Natural killer cell treated with Interleukin-12 subunit alpha and Interleukin-12 subunit beta and Interleukin-15 and Interleukin-18, amount 100 ng/mL, for 72 hours (primary cell): ENCODE measurements around the gene CCK. TPM values are rescaled to one million over a fixed set of nuclear protein-coding genes. Genes with fewer than 3 reads are reported as not detected.

Experiments
- ATAC-seq, 2 donors: fragments of 150-1000 bp; cut with Tn5 transposase in 1 of 2; sonication (Bioruptor Pico), chemical (Tn5 transposase) in 1 of 2; 2 replicates each; pipeline ENCODE4 v1.10.0; 2021
- DNase-seq: peaks from one replicate; pipeline ENCODE4 v3.0.0; 2022; ENCODE audit warnings: low spot score
- H3K27ac Mint-ChIP-seq, 2 donors: 1 replicate in 1 of 2; 2 replicates in 1 of 2; pipeline ENCODE4 v1.8.0; 2022; ENCODE audit warnings: mixed read lengths in 2 of 2, mild to moderate bottlenecking in 1 of 2, moderate library complexity in 1 of 2
- H3K27me3 Mint-ChIP-seq, 2 donors: 1 replicate in 1 of 2; 2 replicates in 1 of 2; pipeline ENCODE4 v1.8.0; 2022; ENCODE audit warnings: mixed read lengths in 2 of 2
- H3K36me3 Mint-ChIP-seq: one replicate; pipeline ENCODE4 v1.8.0; 2022; ENCODE audit warnings: mixed read lengths
- H3K4me1 Mint-ChIP-seq, 2 donors: 1 replicate in 1 of 2; 2 replicates in 1 of 2; pipeline ENCODE4 v1.8.0; 2022; ENCODE audit warnings: low read depth in 2 of 2, mixed read lengths in 2 of 2, mild to moderate bottlenecking in 1 of 2
- H3K4me3 Mint-ChIP-seq: one replicate; pipeline ENCODE4 v1.8.0; 2022; ENCODE audit warnings: mixed read lengths
- H3K9me3 Mint-ChIP-seq: 2 replicates; pipeline ENCODE4 v1.8.0; 2022; ENCODE audit warnings: mixed read lengths
- total RNA-seq, 2 donors: library from RNA; stranded (reverse); gene quantifications; one replicate each; pipeline ENCODE4 v1.2.3, GENCODE V29; 2022

CCK gene
- total RNA-seq, 2 donors from 2014 or later: not detected

GRCh38 chr3:42226470-42227425 lies 39.2 kb downstream of the CCK start:
- Mint-ChIP-seq H3K4me3 (no peak overlapping the region), H3K27me3 (no peaks in the 10 kb centered on the region), H3K27ac (no peak overlapping the region), H3K36me3 (peaks cover 12% of the 10 kb centered on the region), H3K4me1 (peaks cover 0 to 9% of the 10 kb centered on the region in 2 donors), H3K9me3 (no peaks in the 10 kb centered on the region)
- DNase-seq (no peak), ATAC-seq (peak in 1 of 2 donors; percentile 59)

- ATAC-seq: no peak
- Mint-ChIP-seq H3K27me3 (no peaks in the 10 kb centered on the region), H3K9me3 (no peaks in the 10 kb centered on the region), H3K36me3 (peaks cover 12% of the 10 kb centered on the region), H3K4me1 (peaks cover 0 to 9% of the 10 kb centered on the region in 2 donors), H3K27ac (no peak overlapping the region), H3K4me3 (no peak overlapping the region)
- DNase-seq: no peak
Observed at GRCh38 chr3:42225486-42226363, 40.3 kb downstream of the CCK start.

DNA sequence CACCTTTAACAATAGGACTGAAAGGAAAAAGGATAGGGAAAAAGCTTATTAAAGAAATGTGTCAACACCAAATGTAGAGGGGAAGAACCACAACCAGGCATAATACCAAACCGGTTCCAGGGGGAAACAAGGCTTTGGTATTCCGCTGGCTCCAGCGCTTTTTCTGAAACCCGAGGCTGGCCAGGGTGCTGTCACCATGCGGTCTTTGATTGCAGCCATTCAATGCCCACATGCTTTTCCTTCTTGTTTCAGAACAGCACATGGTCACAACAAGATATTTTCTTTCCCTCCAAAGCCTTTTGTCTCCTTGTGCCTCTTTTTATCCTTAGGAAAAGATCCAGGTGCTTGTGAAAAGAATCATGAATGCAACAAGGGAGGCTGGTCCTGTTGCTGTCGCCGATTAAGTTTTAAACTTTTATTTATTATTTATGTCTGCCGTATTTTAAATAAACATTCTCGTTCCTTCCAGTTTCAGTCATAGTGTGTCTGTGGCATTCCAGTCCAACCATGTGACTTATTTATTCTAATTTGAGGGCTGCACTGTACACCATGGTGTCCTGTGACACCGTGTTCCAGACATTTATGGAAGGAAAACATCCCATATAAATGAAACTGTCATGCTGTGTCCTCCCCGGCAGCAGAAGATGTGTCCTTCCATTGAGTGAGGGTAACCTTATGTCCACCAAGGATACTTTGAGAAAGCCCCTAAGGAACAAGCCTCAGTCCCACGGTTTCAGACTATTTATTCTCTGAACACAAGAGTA lies 41.1 kb downstream of the CCK start:
- Mint-ChIP-seq H3K27me3 (no peaks in the 10 kb centered on the region), H3K4me1 (peaks cover 0 to 9% of the 10 kb centered on the region in 2 donors), H3K27ac (no peak overlapping the region), H3K4me3 (no peak overlapping the region), H3K36me3 (peaks cover 12% of the 10 kb centered on the region), H3K9me3 (no peaks in the 10 kb centered on the region)
- ATAC-seq (no peak), DNase-seq (no peak)

DNA sequence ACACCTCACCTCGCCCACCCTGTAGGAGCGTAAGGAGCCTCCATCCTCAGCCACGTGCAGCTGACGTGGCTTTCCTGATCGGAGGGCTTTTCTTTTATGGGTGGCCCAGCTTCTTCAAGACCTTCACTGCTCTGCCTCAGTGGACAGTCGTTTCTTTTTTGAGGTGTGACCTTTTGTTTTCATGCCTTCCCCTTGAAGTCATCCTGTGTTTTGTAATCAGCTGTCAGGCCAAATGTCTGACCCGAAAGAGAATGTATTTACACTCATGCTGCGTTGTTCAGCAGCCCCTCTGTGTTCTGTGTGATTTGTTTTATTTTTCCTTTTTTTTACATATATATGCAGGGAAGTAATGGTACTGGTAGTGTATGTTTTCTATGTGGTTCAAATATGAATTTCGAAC lies 41.8 kb downstream of the CCK start:
- Mint-ChIP-seq H3K27me3 (no peaks in the 10 kb centered on the region), H3K4me3 (no peak overlapping the region), H3K4me1 (peaks cover 0 to 9% of the 10 kb centered on the region in 2 donors), H3K36me3 (peaks cover 12% of the 10 kb centered on the region), H3K9me3 (no peaks in the 10 kb centered on the region), H3K27ac (no peak overlapping the region)
- DNase-seq: no peak
- no peak for ATAC-seq

DNA sequence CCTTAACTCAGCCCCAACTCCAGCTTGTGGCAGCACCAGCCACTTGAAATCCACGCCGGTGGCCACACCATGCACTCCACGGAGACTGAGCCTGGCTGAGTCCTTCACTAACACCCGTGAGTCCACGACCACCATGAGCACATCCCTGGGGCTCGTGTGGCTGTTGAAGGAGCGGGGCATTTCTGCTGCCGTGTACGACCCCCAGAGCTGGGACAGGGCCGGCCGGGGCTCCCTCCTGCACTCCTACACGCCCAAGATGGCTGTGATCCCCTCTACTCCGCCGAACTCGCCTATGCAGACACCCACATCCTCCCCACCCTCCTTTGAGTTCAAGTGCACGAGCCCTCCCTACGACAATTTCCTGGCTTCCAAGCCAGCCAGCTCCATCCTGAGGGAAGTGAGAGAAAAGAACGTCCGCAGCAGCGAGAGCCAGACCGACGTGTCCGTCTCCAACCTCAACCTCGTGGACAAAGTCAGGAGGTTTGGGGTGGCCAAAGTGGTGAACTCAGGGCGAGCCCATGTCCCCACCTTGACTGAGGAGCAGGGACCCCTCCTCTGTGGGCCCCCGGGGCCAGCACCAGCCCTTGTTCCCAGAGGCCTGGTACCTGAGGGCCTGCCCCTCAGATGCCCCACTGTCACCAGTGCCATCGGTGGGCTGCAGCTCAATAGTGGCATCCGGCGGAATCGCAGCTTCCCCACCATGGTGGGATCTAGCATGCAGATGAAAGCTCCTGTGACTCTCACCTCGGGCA lies 42.9 kb downstream of the CCK start:
- Mint-ChIP-seq H3K36me3 (peaks cover 12% of the 10 kb centered on the region), H3K27me3 (no peaks in the 10 kb centered on the region), H3K4me1 (peaks cover 0 to 9% of the 10 kb centered on the region in 2 donors), H3K4me3 (no peak overlapping the region), H3K27ac (no peak overlapping the region), H3K9me3 (no peaks in the 10 kb centered on the region)
- ATAC-seq (peak in 1 of 2 donors; percentile 12), DNase-seq (no peak)

- ATAC-seq (no peak), DNase-seq (no peak)
- H3K4me3 Mint-ChIP-seq: no peak overlapping the region
- no peaks in the 10 kb centered on the region for H3K9me3 Mint-ChIP-seq
- H3K27me3 Mint-ChIP-seq: no peaks in the 10 kb centered on the region
- H3K27ac Mint-ChIP-seq: no peak overlapping the region
- peaks cover 17 to 21% of the 10 kb centered on the region in 2 donors for H3K4me1 Mint-ChIP-seq
- H3K36me3 Mint-ChIP-seq: peaks cover 12% of the 10 kb centered on the region
Observed at GRCh38 chr3:42220436-42221121, 45.4 kb downstream of the CCK start.

DNA sequence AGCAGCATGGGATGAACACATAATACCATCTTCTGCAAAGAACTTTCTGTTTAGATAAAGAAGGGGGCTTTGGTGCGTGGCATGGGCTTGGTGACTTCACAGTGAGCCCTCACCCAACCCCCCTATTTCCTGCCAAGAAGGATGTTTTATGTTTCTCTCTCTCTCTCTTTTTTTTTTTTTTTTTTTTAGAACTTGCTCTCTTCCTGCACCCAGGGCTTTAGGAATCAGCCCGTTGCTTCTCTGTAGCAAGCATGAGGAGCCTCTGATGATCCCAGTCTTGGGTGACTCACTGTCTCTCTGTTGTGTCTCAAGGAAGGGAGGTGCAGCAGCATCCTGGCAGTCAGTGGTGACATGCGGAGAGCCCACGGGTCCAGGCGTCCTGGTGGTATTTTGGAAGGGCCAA lies 49.1 kb downstream of the CCK start:
- H3K27me3 Mint-ChIP-seq: no peaks in the 10 kb centered on the region
- H3K36me3 Mint-ChIP-seq: peaks cover 2% of the 10 kb centered on the region
- DNase-seq (no peak), ATAC-seq (no peak)
- H3K27ac Mint-ChIP-seq: no peak overlapping the region
- peaks cover 44 to 46% of the 10 kb centered on the region in 2 donors for H3K4me1 Mint-ChIP-seq
- peak overlapping the region; percentile 39 for H3K4me3 Mint-ChIP-seq
- H3K9me3 Mint-ChIP-seq: no peaks in the 10 kb centered on the region

GRCh38 chr3:42216302-42216701 lies 49.7 kb downstream of the CCK start:
- H3K36me3 Mint-ChIP-seq: peaks cover 7% of the 10 kb centered on the region
- no peak overlapping the region for H3K27ac Mint-ChIP-seq
- no peak overlapping the region for H3K4me3 Mint-ChIP-seq
- peaks cover 44 to 46% of the 10 kb centered on the region in 2 donors for H3K4me1 Mint-ChIP-seq
- H3K27me3 Mint-ChIP-seq: no peaks in the 10 kb centered on the region
- H3K9me3 Mint-ChIP-seq: no peaks in the 10 kb centered on the region
- ATAC-seq (peak in 1 of 2 donors; percentile 32), DNase-seq (no peak)

- DNase-seq (no peak), ATAC-seq (no peak)
- Mint-ChIP-seq H3K27ac (peak overlapping the region; percentile 21 to 35), H3K9me3 (no peaks in the 10 kb centered on the region), H3K4me1 (peaks cover 44 to 46% of the 10 kb centered on the region in 2 donors), H3K27me3 (no peaks in the 10 kb centered on the region), H3K4me3 (no peak overlapping the region), H3K36me3 (peaks cover 7% of the 10 kb centered on the region)
Observed at GRCh38 chr3:42214565-42215283, 51.3 kb downstream of the CCK start.

DNA sequence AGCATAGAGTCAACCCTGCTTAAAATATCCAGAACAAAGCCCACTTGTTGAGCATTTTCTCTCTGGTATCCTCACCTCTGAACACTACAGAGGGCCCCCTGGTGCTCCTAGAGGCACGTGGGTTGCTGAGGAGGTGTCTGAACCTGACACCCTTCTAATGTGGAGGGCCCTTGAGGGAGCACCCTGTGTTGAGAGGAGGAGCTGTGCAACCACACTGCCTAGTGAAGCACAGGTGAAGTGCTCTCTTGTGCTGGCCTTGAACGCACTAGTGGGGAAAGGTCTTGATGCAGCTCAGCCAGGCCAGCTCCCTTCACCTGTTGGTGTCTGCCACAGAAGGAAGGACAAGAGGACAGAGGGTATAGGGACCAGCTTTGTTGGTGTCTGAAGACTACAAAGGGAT lies 51.9 kb downstream of the CCK start:
- Mint-ChIP-seq H3K9me3 (no peaks in the 10 kb centered on the region), H3K27me3 (no peaks in the 10 kb centered on the region), H3K36me3 (peaks cover 7% of the 10 kb centered on the region), H3K4me3 (no peak overlapping the region), H3K27ac (peak overlapping the region; percentile 21 to 35), H3K4me1 (peaks cover 44 to 46% of the 10 kb centered on the region in 2 donors)
- peak in 1 of 2 donors; percentile 62 for ATAC-seq
- DNase-seq: no peak

- peaks cover 44 to 46% of the 10 kb centered on the region in 2 donors for H3K4me1 Mint-ChIP-seq
Observed at GRCh38 chr3:42213417-42213816, 52.6 kb downstream of the CCK start.

GRCh38 chr3:42210726-42211125 lies 55.3 kb downstream of the CCK start:
- Mint-ChIP-seq H3K4me1 (peaks cover 26% of the 10 kb centered on the region in 2 donors), H3K27ac (no peak overlapping the region), H3K27me3 (no peaks in the 10 kb centered on the region), H3K4me3 (no peak overlapping the region), H3K36me3 (peaks cover 7% of the 10 kb centered on the region), H3K9me3 (no peaks in the 10 kb centered on the region)
- ATAC-seq (no peak), DNase-seq (no peak)

More at GRCh38 chr3:42213417-42213816, 52.6 kb downstream of the CCK start:
- H3K9me3 Mint-ChIP-seq: no peaks in the 10 kb centered on the region
- peaks cover 7% of the 10 kb centered on the region for H3K36me3 Mint-ChIP-seq
- peak; percentile 42 to 67 for ATAC-seq
- no peak overlapping the region for H3K27ac Mint-ChIP-seq
- no peaks in the 10 kb centered on the region for H3K27me3 Mint-ChIP-seq
- H3K4me3 Mint-ChIP-seq: no peak overlapping the region
- no peak for DNase-seq
